ENCODE measurements around the gene SHB.

SHB gene

GRCh38 chr9:37880916-37881479, 188.0 kb downstream of the SHB start:
- DNase-seq = no peak

GRCh38 chr9:37876376-37876775, 192.7 kb downstream of the SHB start:
- DNase-seq = no peak

GRCh38 chr9:37873955-37874354, 195.1 kb downstream of the SHB start:
- DNase-seq = no peak

- DNase-seq = no peak
These were observed 198.2 kb downstream of the SHB start for GRCh38 chr9:37870799-37871176.

DNA sequence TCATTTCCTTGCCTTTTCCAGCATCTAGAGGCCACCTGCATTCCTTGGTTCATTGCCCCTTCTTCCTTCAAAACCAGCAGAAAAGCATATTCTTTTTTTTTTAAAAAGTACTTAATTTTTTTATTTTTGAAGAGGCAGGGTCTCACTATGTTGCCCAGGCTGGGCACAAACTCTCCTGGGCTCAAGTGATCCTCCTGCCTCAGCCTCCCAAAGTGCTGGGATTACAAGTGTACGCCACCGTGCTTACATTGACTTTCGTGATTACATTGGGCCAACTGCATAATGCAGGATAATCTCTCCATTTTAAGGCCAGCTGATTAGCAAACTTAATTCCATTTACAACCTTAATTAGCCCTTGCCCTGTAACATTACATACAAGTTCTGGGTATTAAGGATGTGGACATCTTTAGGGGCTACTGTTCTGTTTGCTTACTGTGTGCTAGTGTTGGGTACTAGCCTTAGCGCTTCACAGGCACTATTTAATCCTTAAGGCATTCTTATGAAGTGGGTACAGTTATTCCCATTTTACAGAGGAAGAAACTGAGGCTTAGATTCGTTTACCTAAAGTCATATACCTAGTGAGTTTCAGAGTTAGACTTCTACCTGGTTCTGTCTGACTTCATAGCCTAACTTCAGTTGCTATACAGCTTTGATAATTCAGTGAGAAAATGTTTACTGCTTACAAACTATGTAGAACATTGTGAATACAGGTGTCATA, 198.8 kb downstream of the SHB start:
- DNase-seq = no peak
